GM21786 (cell line): ENCODE measurements around the gene NDUFB6.
"Not testable (repeated sequence)": the region's sequence is repeated elsewhere in the genome, so short reads cannot be mapped to it uniquely, and the experiment has no call there.

Source experiments
- ATAC-seq: cut with Tn5 transposase; IDR thresholded peaks from one replicate; pipeline ENCODE4 v1.9.1; 2021; ENCODE audit not compliant: unreplicated experiment

The NDUFB6 gene

GRCh38 chr9:32571969-32572899 is 725 bp downstream of the NDUFB6 start:
- ATAC-seq = peak; percentile 89

GRCh38 chr9:32570262-32570661 is 2.7 kb downstream of the NDUFB6 start:
- ATAC-seq = no peak

- ATAC-seq = no peak
Observed at GRCh38 chr9:32566770-32567169, 6.2 kb downstream of the NDUFB6 start.

GRCh38 chr9:32565967-32566366 is 7.0 kb downstream of the NDUFB6 start:
- ATAC-seq = no peak

GRCh38 chr9:32558408-32558934 is 14.5 kb downstream of the NDUFB6 start:
- ATAC-seq = no peak

- ATAC-seq = no peak
Observed at GRCh38 chr9:32554591-32554990, 18.4 kb downstream of the NDUFB6 start.

- ATAC-seq = no peak
Observed at GRCh38 chr9:32554107-32554506, 18.9 kb downstream of the NDUFB6 start.

GRCh38 chr9:32552172-32552872 is 20.6 kb downstream of the NDUFB6 start, which contains the start of the genes SMIM27 and TOPORS:
SMIM27 (plus strand) TSS chr9:32552327; CDS start chr9:32552435, 108 bp downstream.
TOPORS (minus strand) TSS chr9:32552586; CDS start chr9:32552436, 150 bp downstream.
- peak; percentile 64 for ATAC-seq

GRCh38 chr9:32551276-32552051 is 21.5 kb downstream of the NDUFB6 start:
- peak; percentile 9 for ATAC-seq

GRCh38 chr9:32550562-32551275 is 22.2 kb downstream of the NDUFB6 start:
- peak; percentile 61 for ATAC-seq

- no peak for ATAC-seq
Observed at GRCh38 chr9:32550150-32550561, 22.8 kb downstream of the NDUFB6 start.

- ATAC-seq = not testable (repeated sequence)
Observed at GRCh38 chr9:32548213-32548612, 24.7 kb downstream of the NDUFB6 start.

- no peak for ATAC-seq
Observed at GRCh38 chr9:32545884-32546283, 27.1 kb downstream of the NDUFB6 start.

GRCh38 chr9:32543047-32543446 is 29.9 kb downstream of the NDUFB6 start:
- ATAC-seq = no peak

- no peak for ATAC-seq
Observed at GRCh38 chr9:32533816-32534215, 39.1 kb downstream of the NDUFB6 start.

- ATAC-seq = no peak
Observed at GRCh38 chr9:32533336-32533735, 39.6 kb downstream of the NDUFB6 start.

- no peak for ATAC-seq
Observed at GRCh38 chr9:32526707-32527048, 46.3 kb downstream of the NDUFB6 start.

- ATAC-seq = peak; percentile 75
Observed at GRCh38 chr9:32526041-32526706, 46.8 kb downstream of the NDUFB6 start, which contains the start of gene RIGI. RIGI (minus strand) TSS chr9:32526196; CDS start chr9:32526166, 30 bp downstream.

- ATAC-seq = peak; percentile 14
Observed at GRCh38 chr9:32525709-32526030, 47.3 kb downstream of the NDUFB6 start.
